22Rv1 (cell line): Measurements from ENCODE around the gene NOS1AP.

Experiments used
- H3K27ac ChIP-seq: fragments of 450-650 bp; 2 replicates; pipeline ENCODE4 v1.5.1; 2017
- ZFX ChIP-seq: fragments of 450-650 bp; IDR thresholded peaks from 2 replicates; pipeline ENCODE4 v1.6.1; 2017; ENCODE audit warnings: antibody characterized with exemption, borderline replicate concordance
- TF ChIP-seq, protein P1 (sequence below): fragments of 450-650 bp; IDR thresholded peaks from 2 replicates; pipeline ENCODE4 v1.5.1; 2017; ENCODE audit warnings: mild to moderate bottlenecking

NOS1AP gene

DNA sequence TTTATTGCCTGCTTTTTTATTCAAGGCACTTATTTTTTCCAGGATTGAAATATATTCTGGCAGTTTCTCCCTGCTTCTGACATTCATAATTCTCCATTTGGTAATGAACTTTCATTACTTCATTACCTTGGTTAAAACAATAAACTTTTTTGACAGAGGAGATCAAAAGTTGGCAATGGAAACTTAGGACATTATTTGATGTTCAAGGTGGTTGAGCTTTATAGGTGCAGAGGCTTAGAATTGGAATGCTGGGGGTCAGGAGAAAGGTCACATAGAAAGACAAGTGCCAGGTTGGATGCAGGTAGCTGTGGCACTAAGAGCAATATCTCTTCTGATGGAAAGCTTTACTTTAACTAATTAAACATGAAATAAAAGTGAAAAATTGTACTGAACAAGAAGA lies 154.8 kb downstream of the NOS1AP start:
- TF ChIP-seq, protein P1, sequence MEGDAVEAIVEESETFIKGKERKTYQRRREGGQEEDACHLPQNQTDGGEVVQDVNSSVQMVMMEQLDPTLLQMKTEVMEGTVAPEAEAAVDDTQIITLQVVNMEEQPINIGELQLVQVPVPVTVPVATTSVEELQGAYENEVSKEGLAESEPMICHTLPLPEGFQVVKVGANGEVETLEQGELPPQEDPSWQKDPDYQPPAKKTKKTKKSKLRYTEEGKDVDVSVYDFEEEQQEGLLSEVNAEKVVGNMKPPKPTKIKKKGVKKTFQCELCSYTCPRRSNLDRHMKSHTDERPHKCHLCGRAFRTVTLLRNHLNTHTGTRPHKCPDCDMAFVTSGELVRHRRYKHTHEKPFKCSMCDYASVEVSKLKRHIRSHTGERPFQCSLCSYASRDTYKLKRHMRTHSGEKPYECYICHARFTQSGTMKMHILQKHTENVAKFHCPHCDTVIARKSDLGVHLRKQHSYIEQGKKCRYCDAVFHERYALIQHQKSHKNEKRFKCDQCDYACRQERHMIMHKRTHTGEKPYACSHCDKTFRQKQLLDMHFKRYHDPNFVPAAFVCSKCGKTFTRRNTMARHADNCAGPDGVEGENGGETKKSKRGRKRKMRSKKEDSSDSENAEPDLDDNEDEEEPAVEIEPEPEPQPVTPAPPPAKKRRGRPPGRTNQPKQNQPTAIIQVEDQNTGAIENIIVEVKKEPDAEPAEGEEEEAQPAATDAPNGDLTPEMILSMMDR: no peak
- no peak for TF ChIP-seq ZFX
- H3K27ac ChIP-seq: peak overlapping the region; percentile 7; the same call in 1 of the 2 replicates

DNA sequence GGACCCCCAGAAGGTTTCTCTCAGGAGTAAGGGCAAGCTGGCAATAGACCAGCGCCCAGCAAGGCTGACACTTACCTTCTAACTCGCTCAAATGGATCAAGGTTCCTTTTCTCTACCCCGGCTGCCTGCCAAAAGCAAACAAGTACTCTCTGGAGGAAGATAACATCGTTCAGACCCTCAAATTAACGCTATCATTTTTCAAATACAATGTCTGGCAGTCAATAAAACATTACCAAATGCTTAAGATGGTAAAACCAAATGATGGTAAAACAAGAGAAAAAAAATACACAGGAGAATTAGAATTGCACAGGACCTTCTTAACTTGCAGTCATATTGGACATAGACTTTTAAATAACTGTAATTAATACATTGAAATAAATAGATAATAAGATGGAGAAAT lies 159.1 kb downstream of the NOS1AP start:
- TF ChIP-seq, protein P1: no peak
- no peak for TF ChIP-seq ZFX
- H3K27ac ChIP-seq: no peak overlapping the region

DNA sequence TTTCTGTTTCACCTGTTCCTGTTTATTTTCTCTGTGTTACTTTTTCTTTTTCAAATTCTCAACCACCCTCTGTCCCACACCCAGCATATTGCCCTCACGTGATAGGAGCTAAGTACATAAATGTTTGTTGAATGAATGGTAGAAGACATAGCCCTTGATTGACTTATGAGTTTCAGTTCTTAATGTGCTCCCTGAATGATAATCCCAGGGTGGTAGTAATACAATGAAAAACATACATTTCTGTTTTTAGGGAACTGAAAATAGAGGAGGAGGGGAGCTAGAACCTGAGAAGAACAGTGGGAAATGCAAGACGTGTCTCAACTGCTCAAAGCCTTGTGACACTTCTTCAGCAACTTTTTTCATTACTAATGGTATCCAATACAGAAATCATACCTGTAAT lies 160.1 kb downstream of the NOS1AP start:
- no peak overlapping the region for H3K27ac ChIP-seq
- TF ChIP-seq, protein P1: no peak
- no peak for TF ChIP-seq ZFX

DNA sequence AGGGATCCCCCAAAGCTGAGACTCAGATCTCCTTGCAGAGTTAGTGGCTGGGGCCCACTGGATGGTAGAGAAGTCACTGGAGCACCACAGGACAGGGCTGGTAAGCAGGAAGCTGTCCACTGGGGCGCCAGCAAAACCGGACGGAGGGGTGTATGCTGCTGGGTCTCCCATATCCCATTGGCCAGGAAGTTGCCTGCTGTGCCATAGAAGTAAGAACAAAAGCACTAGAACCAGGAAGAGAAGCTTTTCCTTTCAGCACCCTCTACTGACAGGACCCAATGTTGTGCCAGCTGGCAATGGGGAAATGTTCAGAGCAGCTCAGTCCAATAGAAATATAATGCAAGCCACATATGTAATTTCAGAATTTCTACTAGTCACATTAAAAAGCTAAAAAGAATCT lies 160.6 kb downstream of the NOS1AP start:
- H3K27ac ChIP-seq: no peak overlapping the region
- no peak for TF ChIP-seq ZFX
- TF ChIP-seq, protein P1: peak; percentile 41

DNA sequence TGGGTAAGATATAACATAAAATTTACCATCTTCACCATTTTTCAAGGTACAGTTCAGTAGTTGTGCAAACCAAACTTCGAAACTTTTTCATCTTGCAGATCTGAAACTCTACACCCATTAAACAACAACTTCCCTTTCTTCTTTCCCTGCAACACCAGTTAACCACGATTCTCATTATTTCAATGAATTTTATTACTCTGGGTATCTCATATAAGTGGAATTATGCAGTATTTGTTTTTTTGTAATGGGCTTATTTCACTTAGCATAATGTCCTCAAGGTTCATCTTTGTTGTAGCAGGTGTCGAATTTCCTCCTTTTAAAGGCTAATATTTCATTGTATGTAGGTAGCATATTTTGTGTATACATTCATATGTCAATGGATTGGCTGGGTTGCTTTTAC lies 161.0 kb downstream of the NOS1AP start:
- TF ChIP-seq, protein P1: no peak
- TF ChIP-seq ZFX: no peak
- H3K27ac ChIP-seq: no peak overlapping the region

DNA sequence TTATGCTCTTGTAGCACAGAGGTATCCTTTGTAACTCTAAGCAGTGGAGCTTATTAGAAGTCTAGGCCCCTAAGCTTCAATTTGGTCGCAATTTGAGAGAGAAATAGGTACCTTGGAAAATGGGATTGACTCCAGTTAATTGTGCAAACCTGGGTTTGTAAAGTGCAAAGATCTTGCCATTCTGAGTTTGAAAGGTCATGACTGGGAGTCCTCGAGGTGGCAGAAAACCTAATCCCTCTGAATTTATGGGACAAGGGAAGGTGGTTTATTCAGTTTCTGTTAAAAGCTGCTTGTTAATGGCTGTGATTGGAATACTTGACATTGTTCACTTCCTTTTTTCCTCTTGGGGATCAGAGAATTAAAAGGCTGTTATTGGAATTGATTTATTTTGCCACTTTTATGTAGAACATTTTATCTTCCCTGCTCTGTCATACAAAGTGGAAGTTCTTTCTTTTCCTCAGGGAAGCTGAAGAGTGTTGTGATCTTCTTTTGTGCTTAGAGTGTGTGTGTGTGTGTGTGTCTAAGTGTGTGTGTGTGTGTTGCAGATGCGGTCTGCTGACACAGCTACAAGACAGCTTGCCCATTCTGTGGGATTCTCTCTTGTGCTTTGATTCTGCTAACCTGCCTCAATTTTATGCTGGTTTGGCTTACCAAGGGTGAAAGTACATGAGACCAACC lies 162.7 kb downstream of the NOS1AP start:
- TF ChIP-seq ZFX: no peak
- TF ChIP-seq, protein P1: no peak
- no peak overlapping the region for H3K27ac ChIP-seq

DNA sequence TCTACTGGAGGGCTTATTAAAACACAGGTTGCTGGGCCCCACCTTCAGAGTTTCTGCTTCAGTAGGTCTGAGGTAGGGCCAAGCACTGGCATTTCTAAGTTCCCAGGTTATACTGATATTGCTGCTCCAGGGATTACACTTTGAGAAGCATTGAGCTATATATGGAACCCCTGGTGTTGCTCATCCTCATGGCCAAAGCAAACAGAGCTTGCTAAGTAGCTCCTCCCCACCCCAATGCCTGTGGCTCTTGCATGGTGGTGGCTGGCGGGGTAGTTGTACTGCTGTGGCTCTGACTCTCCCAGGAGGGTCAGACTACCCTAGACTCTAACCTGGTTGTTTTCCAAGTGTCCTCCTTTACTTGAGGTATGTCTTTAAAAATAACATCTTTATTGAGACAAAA lies 163.6 kb downstream of the NOS1AP start:
- TF ChIP-seq ZFX: no peak
- H3K27ac ChIP-seq: no peak overlapping the region

DNA sequence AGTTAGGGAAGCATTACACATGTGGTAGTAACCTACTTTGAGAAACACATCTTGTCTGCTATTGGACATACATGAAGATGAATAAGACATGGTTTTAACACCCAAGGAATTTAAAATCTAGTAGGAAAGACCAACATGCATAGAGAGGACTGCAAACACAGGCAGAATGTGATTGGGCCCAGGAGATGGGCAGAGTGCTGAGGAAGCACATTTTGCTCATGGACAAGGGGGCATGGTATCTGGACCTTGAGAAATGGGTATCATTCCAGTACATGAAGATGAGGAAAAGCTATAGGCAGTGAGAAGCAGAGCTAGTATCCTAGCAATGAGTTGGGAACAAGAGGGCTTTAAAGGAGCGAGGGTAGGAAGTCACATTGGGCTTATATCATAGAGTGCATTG lies 164.4 kb downstream of the NOS1AP start:
- TF ChIP-seq ZFX: no peak
- TF ChIP-seq, protein P1: no peak
- no peak overlapping the region for H3K27ac ChIP-seq
